Sigmoid colon (tissue), 4 donors: ENCODE measurements around the gene C11orf24.

Experiments
- EP300 ChIP-seq, 4 donors: sonication (generic); formaldehyde crosslinking; IDR thresholded peaks; one replicate each; pipeline ENCODE4 v1.6.1; 2017; ENCODE audit warnings: antibody characterized with exemption in 4 of 4
- POLR2A ChIP-seq, 2 donors: fragments of 450-650 bp; IDR thresholded peaks; one replicate each; pipeline ENCODE4 v1.6.1; 2016; ENCODE audit warnings: antibody characterized with exemption in 2 of 2, mild to moderate bottlenecking in 2 of 2, moderate library complexity in 2 of 2
- POLR2AphosphoS5 ChIP-seq, 4 donors: sonication (generic); formaldehyde crosslinking; IDR thresholded peaks; one replicate each; pipeline ENCODE4 v1.6.1; 2017; ENCODE audit warnings: antibody characterized with exemption in 4 of 4
- TF ChIP-seq, protein P1 (sequence below), 4 experiments: fragments of 450-650 bp in 3 of 4; fragments of 200-600 bp in 1 of 4; IDR thresholded peaks; one replicate each; pipeline ENCODE4 v1.5.1; 2016 to 2019; ENCODE audit warnings: antibody characterized with exemption in 4 of 4, mild to moderate bottlenecking in 3 of 4, moderate library complexity in 2 of 4

DNA sequence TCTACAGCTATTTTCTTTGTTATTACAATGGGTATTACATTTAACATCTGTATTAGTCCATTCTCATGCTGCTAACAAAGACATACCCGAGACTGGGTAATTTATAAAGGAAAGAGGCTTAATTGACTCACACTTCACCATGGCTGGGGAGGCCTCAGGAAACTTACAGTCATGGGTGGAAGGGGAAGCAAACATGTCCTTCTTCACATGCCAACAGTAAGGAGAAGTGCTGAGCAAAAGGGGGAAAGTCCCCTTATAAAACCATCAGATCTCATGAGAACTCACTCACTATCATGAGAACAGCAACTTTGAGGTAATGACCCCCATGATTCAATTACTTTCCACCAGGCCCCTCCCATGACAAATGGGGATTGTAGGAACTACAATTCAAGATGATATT, 42.2 kb downstream of the C11orf24 start:
- TF ChIP-seq, protein P1, sequence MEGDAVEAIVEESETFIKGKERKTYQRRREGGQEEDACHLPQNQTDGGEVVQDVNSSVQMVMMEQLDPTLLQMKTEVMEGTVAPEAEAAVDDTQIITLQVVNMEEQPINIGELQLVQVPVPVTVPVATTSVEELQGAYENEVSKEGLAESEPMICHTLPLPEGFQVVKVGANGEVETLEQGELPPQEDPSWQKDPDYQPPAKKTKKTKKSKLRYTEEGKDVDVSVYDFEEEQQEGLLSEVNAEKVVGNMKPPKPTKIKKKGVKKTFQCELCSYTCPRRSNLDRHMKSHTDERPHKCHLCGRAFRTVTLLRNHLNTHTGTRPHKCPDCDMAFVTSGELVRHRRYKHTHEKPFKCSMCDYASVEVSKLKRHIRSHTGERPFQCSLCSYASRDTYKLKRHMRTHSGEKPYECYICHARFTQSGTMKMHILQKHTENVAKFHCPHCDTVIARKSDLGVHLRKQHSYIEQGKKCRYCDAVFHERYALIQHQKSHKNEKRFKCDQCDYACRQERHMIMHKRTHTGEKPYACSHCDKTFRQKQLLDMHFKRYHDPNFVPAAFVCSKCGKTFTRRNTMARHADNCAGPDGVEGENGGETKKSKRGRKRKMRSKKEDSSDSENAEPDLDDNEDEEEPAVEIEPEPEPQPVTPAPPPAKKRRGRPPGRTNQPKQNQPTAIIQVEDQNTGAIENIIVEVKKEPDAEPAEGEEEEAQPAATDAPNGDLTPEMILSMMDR (IDR thresholded peaks at IDR 0.05), result no peak
- TF ChIP-seq POLR2AphosphoS5 (IDR thresholded peaks at IDR 0.05), result no peak
- TF ChIP-seq POLR2A (IDR thresholded peaks at IDR 0.05), result no peak
- no peak for TF ChIP-seq EP300 (IDR thresholded peaks at IDR 0.05)
